Brain microvascular endothelial cell (primary cell): ENCODE data around the gene VDR.
"Not testable (repeated sequence)": the region's sequence is repeated elsewhere in the genome, so short reads cannot be mapped to it uniquely, and the experiment has no call there.

Experiments
- DNase-seq: peaks from one replicate; pipeline ENCODE4 v3.0.0-alpha.2; 2020
- H3K27ac ChIP-seq: fragments of 250-450 bp; sonication (Bioruptor Pico); 2 replicates; pipeline ENCODE4 v1.5.1; 2020; ENCODE audit warnings: mild to moderate bottlenecking, moderate library complexity
- H3K27me3 ChIP-seq: fragments of 250-450 bp; sonication (Bioruptor Pico); replicated peaks from 2 replicates; pipeline ENCODE4 v1.5.1; 2020; ENCODE audit warnings: mild to moderate bottlenecking
- H3K36me3 ChIP-seq: fragments of 250-450 bp; sonication (Bioruptor Pico); replicated peaks from 2 replicates; pipeline ENCODE4 v1.5.1; 2020; ENCODE audit warnings: mild to moderate bottlenecking
- H3K4me3 ChIP-seq: 2 replicates; pipeline ENCODE4 v1.5.1; 2011; ENCODE audit warnings: low read depth, mild to moderate bottlenecking, control low read depth, low read length, moderate library complexity
- CTCF ChIP-seq: IDR thresholded peaks from 2 replicates; pipeline ENCODE4 v1.5.1; 2011; ENCODE audit warnings: low read depth, mild to moderate bottlenecking, moderate library complexity, low read length, control low read depth, inconsistent platforms; ENCODE audit errors: missing control alignments
- in situ Hi-C: cut with HindIII; loops from 2 replicates; pipeline ENCODE4 v1.10.0; 2017; ENCODE audit warnings: low sequenced_read_pairs, low pct_ligation_motif_present

The VDR gene

DNA sequence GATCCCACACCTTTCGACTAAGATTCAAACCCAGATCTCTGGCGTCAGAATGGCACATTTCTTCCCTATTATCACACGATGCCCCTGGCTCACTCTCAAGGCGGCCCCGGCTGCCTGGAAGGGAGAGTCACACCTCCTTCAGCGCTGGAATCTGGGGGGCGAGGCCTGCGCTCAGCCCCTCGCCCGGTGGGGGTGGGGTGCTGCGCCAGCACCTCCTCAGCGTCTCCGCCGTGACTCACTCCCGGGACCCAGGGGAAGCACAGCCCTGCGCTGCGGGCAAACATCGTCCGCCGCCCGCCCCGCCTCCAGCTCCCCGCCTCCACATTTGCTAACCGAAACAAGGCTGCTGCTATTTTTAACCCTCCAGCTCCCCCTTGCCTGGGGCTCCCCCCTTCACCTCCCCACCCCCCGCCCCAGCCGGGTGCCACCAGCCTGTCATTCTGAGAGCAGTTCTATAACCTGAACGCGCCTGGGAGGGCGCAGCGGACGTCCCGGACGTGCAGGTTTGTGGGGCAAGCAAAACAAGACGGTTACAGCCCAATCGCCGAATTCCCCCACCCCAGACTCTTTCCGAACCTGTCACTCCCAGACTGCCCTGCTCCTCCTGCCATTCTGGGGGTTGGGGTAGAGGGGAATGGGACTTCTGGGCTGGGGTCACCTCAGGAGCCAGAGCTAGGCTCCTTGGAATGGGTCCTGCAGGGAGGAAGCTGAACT lies 91.8 kb downstream of the VDR start:
- DNase-seq: peak; percentile 78
- H3K36me3 ChIP-seq: peaks cover 4% of the 10 kb centered on the region
- no peak for TF ChIP-seq CTCF
- in situ Hi-C loops: no loop called here
- peak overlapping the region; percentile 34 for H3K4me3 ChIP-seq
- no peaks in the 10 kb centered on the region for H3K27me3 ChIP-seq
- peak overlapping the region; percentile 80 for H3K27ac ChIP-seq

DNA sequence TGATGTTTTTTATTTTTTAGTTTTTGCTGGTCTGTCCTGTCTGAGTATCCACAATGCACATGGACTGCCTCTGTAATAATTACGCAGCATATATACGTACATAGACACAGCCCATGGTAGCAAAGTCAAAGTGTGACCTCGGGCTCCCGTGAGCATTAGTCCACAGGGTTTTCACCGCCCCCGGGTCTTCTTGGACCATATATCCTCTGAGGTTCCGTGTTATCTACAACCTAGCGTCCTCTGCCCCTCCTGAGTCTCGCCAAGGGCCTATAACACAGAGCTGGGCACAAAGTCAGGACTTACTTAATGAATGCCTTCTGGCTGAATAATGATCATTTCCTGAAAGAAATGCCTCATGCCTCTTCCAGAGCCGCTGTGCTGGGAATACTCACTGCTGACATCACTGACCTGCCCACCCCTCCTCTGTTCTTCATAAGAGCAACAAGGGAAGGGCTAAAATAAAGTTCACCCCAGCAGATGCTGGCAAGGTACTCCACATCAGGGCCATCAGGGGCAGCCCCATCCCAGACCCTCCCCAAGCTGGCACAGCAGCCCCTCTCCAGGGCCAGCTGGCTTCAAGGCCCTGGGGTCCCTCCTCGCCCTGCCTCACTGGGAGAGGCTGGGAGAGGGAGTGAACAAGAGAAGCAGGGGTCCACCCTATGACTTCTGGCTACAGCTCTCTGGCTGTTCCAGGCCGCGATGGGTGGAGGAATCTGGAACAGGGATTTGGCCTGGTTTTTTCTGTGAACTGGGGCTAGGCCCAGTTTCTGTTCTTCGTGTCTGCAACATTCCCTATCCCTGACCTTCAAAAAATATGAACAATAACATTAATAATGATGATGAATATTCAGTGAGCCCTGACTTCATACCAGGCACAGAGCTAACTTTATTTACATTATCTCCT lies 93.0 kb downstream of the VDR start:
- Histone ChIP-seq H3K27ac (peak overlapping the region; percentile 80), H3K4me3 (peak overlapping the region; percentile 9)

GRCh38 chr12:47811072-47811396 lies 93.8 kb downstream of the VDR start:
- in situ Hi-C loops: no loop called here
- no peak overlapping the region for H3K4me3 ChIP-seq
- no peak for TF ChIP-seq CTCF
- peak overlapping the region; percentile 80 for H3K27ac ChIP-seq
- no peaks in the 10 kb centered on the region for H3K27me3 ChIP-seq
- H3K36me3 ChIP-seq: peaks cover 6% of the 10 kb centered on the region
- no peak for DNase-seq

More for the DNA sequence above, 93.0 kb downstream of the VDR start:
- no peak for TF ChIP-seq CTCF
- Histone ChIP-seq H3K27me3 (no peaks in the 10 kb centered on the region), H3K36me3 (peaks cover 4% of the 10 kb centered on the region)
- DNase-seq: peak; percentile 67
- in situ Hi-C loops: no loop called here

DNA sequence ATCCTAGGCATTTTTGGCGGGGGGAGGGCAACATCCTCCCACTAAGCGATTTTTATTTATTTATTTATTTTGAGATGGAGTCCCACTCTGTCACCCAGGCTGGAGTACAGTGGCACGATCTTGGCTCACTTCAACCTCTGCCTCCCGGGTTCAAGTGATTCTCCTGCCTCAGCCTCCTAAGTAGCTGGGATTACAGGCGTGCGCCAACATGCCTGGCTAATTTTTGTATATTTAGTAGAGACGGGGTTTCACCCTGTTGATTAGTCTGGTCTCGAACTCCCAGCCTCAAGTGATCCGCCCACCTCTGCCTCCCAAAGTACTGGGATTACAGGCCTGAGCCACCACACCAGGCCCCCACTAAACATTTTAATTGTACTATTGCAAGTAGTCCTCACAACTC lies 95.3 kb downstream of the VDR start:
- H3K36me3 ChIP-seq, DNase-seq, in situ Hi-C loops, H3K4me3 ChIP-seq, H3K27me3 ChIP-seq: not testable (repeated sequence)
- H3K27ac ChIP-seq: peak overlapping the region; percentile 2

GRCh38 chr12:47808574-47809365 lies 96.0 kb downstream of the VDR start:
- peaks cover 9% of the 10 kb centered on the region for H3K36me3 ChIP-seq
- DNase-seq: no peak
- in situ Hi-C loops: no loop called here
- H3K27ac ChIP-seq: peak overlapping the region; percentile 41
- TF ChIP-seq CTCF: peak; percentile 51
- no peak overlapping the region for H3K4me3 ChIP-seq
- H3K27me3 ChIP-seq: no peaks in the 10 kb centered on the region

GRCh38 chr12:47808050-47808449 lies 96.7 kb downstream of the VDR start:
- no peaks in the 10 kb centered on the region for H3K27me3 ChIP-seq
- peaks cover 16% of the 10 kb centered on the region for H3K36me3 ChIP-seq
- DNase-seq: peak; percentile 42
- no peak for TF ChIP-seq CTCF
- in situ Hi-C loops: no loop called here
- peak overlapping the region; percentile 41 for H3K27ac ChIP-seq
- no peak overlapping the region for H3K4me3 ChIP-seq
